ENCODE measurements around the gene PDE4B. TPM values are rescaled to one million over a fixed set of nuclear protein-coding genes. Genes with fewer than 3 reads are reported as not detected.
A peak's percentile ranks its signal among the peaks of the same experiment; 100 is the strongest.

PDE4B gene
- total and polyA plus RNA-seq, 11 donors = 1.4 to 71.9 (median 16.2) TPM

DNA sequence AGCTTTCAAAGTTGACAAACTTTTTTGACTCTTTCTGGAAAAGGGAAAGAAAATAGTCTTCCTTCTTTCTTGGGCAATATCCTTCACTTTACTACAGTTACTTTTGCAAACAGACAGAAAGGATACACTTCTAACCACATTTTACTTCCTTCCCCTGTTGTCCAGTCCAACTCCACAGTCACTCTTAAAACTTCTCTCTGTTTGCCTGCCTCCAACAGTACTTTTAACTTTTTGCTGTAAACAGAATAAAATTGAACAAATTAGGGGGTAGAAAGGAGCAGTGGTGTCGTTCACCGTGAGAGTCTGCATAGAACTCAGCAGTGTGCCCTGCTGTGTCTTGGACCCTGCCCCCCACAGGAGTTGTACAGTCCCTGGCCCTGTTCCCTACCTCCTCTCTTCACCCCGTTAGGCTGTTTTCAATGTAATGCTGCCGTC, 580.5 kb downstream of the PDE4B start:
- Histone ChIP-seq H3K4me1 (peaks cover 0 to 65% (median 19%) of the 10 kb centered on the region in 12 donors), H3K4me3 (no peak overlapping the region), H3K27me3 (no peaks in the 10 kb centered on the region), H3K36me3 (peaks cover 0 to 54% (median 40%) of the 10 kb centered on the region in 9 donors), H3K27ac (peak overlapping the region in 5 of 12 donors; percentile 15 to 90 (median 59)), H3K9me3 (no peaks in the 10 kb centered on the region)
- ATAC-seq = peak in 2 of 4 donors; percentile 38 to 54
- 73 to 87% (median 84%) methylated on average over 4 of the region's 4 CpGs for WGBS, 4 donors
- TF ChIP-seq, protein P1, sequence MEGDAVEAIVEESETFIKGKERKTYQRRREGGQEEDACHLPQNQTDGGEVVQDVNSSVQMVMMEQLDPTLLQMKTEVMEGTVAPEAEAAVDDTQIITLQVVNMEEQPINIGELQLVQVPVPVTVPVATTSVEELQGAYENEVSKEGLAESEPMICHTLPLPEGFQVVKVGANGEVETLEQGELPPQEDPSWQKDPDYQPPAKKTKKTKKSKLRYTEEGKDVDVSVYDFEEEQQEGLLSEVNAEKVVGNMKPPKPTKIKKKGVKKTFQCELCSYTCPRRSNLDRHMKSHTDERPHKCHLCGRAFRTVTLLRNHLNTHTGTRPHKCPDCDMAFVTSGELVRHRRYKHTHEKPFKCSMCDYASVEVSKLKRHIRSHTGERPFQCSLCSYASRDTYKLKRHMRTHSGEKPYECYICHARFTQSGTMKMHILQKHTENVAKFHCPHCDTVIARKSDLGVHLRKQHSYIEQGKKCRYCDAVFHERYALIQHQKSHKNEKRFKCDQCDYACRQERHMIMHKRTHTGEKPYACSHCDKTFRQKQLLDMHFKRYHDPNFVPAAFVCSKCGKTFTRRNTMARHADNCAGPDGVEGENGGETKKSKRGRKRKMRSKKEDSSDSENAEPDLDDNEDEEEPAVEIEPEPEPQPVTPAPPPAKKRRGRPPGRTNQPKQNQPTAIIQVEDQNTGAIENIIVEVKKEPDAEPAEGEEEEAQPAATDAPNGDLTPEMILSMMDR (IDR thresholded peaks at IDR 0.05) = no peak
- intact Hi-C loops (cut with DNase I) = loop anchor here in 1 of 10 donors (5.0 kb wide), 1 partner anchor 41 kb away; no protein-coding TSS in a partner anchor
- DNase-seq = no peak

DNA sequence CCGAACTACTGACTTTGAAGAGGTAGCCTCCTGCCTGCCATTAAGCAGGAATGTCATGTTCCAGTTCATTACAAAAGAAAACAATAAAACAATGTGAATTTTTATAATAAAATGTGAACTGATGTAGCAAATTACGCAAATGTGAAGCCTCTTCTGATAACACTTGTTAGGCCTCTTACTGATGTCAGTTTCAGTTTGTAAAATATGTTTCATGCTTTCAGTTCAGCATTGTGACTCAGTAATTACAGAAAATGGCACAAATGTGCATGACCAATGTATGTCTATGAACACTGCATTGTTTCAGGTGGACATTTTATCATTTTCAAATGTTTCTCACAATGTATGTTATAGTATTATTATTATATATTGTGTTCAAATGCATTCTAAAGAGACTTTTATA, 581.5 kb downstream of the PDE4B start:
- Histone ChIP-seq H3K36me3 (peaks cover 0 to 44% (median 30%) of the 10 kb centered on the region in 9 donors), H3K4me1 (peaks cover 0 to 65% (median 19%) of the 10 kb centered on the region in 12 donors), H3K9me3 (no peaks in the 10 kb centered on the region), H3K27ac (peak overlapping the region in 3 of 12 donors; percentile 17 to 90 (median 20)), H3K4me3 (no peak overlapping the region), H3K27me3 (no peaks in the 10 kb centered on the region)
- TF ChIP-seq, protein P1 (IDR thresholded peaks at IDR 0.05) = no peak
- no peak for TF ChIP-seq POLR2A (IDR thresholded peaks at IDR 0.05)
- WGBS, 4 donors = 83 to 88% (median 87%) methylated on average over 2 of the region's 2 CpGs
- DNase-seq (no peak), ATAC-seq (no peak)
- intact Hi-C loops (cut with DNase I) = loop anchor here in 1 of 10 donors (5.0 kb wide), 1 partner anchor 42 kb away; no protein-coding TSS in a partner anchor

DNA sequence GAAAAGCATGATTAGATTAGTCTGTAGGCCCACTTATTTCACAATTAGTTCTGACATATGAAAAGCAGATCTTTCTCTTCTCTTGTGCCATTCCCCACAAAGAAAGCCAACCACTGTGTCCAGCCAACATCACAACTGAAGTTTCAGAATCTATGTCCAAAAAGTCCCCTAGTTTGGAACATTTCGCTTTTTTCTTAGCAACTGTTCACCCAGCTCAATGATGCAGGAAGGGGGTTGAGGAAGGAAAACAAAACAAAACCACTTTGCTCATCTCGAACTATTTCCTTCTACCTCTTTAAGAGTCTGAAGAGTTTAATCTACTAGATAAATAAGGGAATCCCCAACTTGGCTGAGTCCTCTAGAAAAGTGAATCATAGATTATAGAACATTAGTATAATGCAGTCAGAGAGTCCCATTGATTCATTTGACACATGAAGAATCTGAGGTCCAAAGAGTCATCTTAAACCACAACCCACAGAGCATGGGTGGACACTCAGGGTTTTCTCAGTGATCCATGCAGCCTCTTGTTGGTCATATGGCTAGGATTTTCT, 581.9 kb downstream of the PDE4B start:
- Histone ChIP-seq H3K36me3 (peaks cover 0 to 39% (median 26%) of the 10 kb centered on the region in 9 donors), H3K27ac (peak overlapping the region in 3 of 12 donors; percentile 20 to 90 (median 44)), H3K27me3 (no peaks in the 10 kb centered on the region), H3K4me1 (peaks cover 0 to 65% (median 19%) of the 10 kb centered on the region in 12 donors), H3K4me3 (no peak overlapping the region), H3K9me3 (no peaks in the 10 kb centered on the region)
- intact Hi-C loops (cut with DNase I) = loop anchor here in 1 of 10 donors (5.0 kb wide), 1 partner anchor 42 kb away; no protein-coding TSS in a partner anchor
- DNase-seq = no peak
- 32 to 39% (median 36%) methylated on average over 2 of the region's 2 CpGs for WGBS, 4 donors
- peak in 3 of 4 donors; percentile 20 to 26 (median 23) for ATAC-seq
- TF ChIP-seq, protein P1 (IDR thresholded peaks at IDR 0.05) = no peak
- TF ChIP-seq POLR2A (IDR thresholded peaks at IDR 0.05) = no peak

DNA sequence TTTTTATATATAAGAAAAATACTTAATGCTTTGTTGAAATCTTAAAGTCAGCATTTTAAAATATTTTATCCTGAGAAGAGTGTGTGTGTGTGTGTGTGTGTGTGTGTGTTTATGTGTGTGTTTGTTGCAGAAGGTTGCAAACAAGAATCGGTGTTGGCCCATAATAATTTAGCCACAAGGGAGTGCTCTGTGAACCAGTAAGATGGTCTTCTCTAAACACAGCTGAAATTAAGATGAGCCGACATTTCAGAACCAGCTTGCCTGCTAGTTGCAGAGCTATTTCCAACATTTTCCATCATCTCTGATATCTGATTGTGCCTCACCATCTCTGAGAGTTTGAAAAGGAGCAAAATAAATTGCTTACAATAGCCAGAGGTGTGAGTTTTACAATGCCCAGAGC, 582.4 kb downstream of the PDE4B start:
- Histone ChIP-seq H3K27ac (peak overlapping the region in 2 of 12 donors; percentile 44 to 90), H3K9me3 (no peaks in the 10 kb centered on the region), H3K27me3 (no peaks in the 10 kb centered on the region), H3K4me3 (no peak overlapping the region), H3K36me3 (peaks cover 0 to 34% (median 21%) of the 10 kb centered on the region in 9 donors), H3K4me1 (peaks cover 0 to 66% (median 19%) of the 10 kb centered on the region in 12 donors)
- ATAC-seq = no peak
- intact Hi-C loops (cut with DNase I) = no loop called here
- no peak for TF ChIP-seq POLR2A (IDR thresholded peaks at IDR 0.05)
- TF ChIP-seq, protein P1 (IDR thresholded peaks at IDR 0.05) = no peak
- DNase-seq = no peak
- WGBS, 4 donors = 62 to 70% (median 65%) methylated on average over 2 of the region's 2 CpGs

Data from heart left ventricle (tissue), 16 donors.